ENCODE data around the gene UCK2.

- TF ChIP-seq CEBPB (IDR thresholded peaks at IDR 0.05), result no peak
- TF ChIP-seq POLR2A (IDR thresholded peaks at IDR 0.05; ENCODE audit: low read length), result peak; percentile 73
- peak; percentile 88 for TF ChIP-seq MAX (IDR thresholded peaks at IDR 0.05)
- TF ChIP-seq, protein P1, sequence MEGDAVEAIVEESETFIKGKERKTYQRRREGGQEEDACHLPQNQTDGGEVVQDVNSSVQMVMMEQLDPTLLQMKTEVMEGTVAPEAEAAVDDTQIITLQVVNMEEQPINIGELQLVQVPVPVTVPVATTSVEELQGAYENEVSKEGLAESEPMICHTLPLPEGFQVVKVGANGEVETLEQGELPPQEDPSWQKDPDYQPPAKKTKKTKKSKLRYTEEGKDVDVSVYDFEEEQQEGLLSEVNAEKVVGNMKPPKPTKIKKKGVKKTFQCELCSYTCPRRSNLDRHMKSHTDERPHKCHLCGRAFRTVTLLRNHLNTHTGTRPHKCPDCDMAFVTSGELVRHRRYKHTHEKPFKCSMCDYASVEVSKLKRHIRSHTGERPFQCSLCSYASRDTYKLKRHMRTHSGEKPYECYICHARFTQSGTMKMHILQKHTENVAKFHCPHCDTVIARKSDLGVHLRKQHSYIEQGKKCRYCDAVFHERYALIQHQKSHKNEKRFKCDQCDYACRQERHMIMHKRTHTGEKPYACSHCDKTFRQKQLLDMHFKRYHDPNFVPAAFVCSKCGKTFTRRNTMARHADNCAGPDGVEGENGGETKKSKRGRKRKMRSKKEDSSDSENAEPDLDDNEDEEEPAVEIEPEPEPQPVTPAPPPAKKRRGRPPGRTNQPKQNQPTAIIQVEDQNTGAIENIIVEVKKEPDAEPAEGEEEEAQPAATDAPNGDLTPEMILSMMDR (IDR thresholded peaks at IDR 0.05), result peak; percentile 26; the same call in 1 of the 3 replicates
- no peak for TF ChIP-seq HMGXB4 (CRISPR knock-in tag; IDR thresholded peaks at IDR 0.05; ENCODE audit: borderline replicate concordance)
- no peak for TF ChIP-seq ESRRA (IDR thresholded peaks at IDR 0.05; ENCODE audit: borderline replicate concordance, low read length)
- TF ChIP-seq ZFP36 (IDR thresholded peaks at IDR 0.05; ENCODE audit: borderline replicate concordance, partially characterized antibody), result no peak
These were observed at the start of gene UCK2 for GRCh38 chr1:165827268-165828102.

Measured in A549 (cell line).